ENCODE data around the gene LOC128125822.

The LOC128125822 gene

DNA sequence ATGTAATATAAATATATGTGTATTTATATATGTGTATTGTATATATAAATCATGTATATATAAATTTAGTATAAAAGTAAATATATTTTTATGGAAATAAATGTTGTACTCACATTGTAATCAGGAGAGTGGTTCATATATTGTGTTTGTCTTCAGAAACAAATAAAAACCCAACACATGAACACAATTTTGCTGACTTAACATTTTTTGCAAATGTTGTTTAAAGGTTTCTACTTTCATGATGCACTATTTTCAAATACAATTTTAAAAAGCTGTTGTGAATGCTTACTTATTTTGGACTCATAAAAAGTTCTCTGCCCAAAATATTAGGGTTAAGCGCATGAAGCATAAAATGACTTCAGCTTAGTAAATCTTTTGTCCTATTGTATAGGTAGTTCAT, 39.3 kb downstream of the LOC128125822 start:
- no peak overlapping the region for H3K27ac ChIP-seq (ENCODE audit: low read length)
- no peaks in the 10 kb centered on the region for H3K27me3 ChIP-seq (ENCODE audit: insufficient read depth, low read depth, low read length)
- no peaks in the 10 kb centered on the region for H3K36me3 ChIP-seq (ENCODE audit: insufficient read depth, low read length)
- no peak overlapping the region for H3K4me3 ChIP-seq (ENCODE audit: low read length)
- H3F3A ChIP-seq (ENCODE audit: insufficient read depth, low read length, poor library complexity, severe bottlenecking), result no peaks in the 10 kb centered on the region
- no peaks in the 10 kb centered on the region for H3K9me2 ChIP-seq (ENCODE audit: insufficient read depth, low read length)
- H3K9me3 ChIP-seq (ENCODE audit: low read length), result no peaks in the 10 kb centered on the region
- no peak overlapping the region for H2AFZ ChIP-seq (ENCODE audit: low read depth, low read length)
- no peaks in the 10 kb centered on the region for H4K20me1 ChIP-seq (ENCODE audit: insufficient read depth)
- TF ChIP-seq, protein P1, sequence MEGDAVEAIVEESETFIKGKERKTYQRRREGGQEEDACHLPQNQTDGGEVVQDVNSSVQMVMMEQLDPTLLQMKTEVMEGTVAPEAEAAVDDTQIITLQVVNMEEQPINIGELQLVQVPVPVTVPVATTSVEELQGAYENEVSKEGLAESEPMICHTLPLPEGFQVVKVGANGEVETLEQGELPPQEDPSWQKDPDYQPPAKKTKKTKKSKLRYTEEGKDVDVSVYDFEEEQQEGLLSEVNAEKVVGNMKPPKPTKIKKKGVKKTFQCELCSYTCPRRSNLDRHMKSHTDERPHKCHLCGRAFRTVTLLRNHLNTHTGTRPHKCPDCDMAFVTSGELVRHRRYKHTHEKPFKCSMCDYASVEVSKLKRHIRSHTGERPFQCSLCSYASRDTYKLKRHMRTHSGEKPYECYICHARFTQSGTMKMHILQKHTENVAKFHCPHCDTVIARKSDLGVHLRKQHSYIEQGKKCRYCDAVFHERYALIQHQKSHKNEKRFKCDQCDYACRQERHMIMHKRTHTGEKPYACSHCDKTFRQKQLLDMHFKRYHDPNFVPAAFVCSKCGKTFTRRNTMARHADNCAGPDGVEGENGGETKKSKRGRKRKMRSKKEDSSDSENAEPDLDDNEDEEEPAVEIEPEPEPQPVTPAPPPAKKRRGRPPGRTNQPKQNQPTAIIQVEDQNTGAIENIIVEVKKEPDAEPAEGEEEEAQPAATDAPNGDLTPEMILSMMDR (IDR thresholded peaks at IDR 0.05; ENCODE audit: poor library complexity, severe bottlenecking), result no peak
- no peak for TF ChIP-seq MXI1 (conservative IDR thresholded peaks at IDR 0.05; ENCODE audit: poor library complexity, severe bottlenecking)
- no peak for TF ChIP-seq POLR2AphosphoS5 (IDR thresholded peaks at IDR 0.05)
- no peak for TF ChIP-seq EP300 (conservative IDR thresholded peaks at IDR 0.05; ENCODE audit: poor library complexity, severe bottlenecking)
- no peak for TF ChIP-seq SMC3 (conservative IDR thresholded peaks at IDR 0.05; ENCODE audit: poor library complexity)
- TF ChIP-seq EZH2 (IDR thresholded peaks at IDR 0.05; ENCODE audit: borderline replicate concordance, insufficient read depth, low read length, poor library complexity, severe bottlenecking), result no peak
- TF ChIP-seq TAF1 (IDR thresholded peaks at IDR 0.05; ENCODE audit: low read depth), result no peak
- no peak for TF ChIP-seq RAD21 (conservative IDR thresholded peaks at IDR 0.05)
- TF ChIP-seq, protein P2, sequence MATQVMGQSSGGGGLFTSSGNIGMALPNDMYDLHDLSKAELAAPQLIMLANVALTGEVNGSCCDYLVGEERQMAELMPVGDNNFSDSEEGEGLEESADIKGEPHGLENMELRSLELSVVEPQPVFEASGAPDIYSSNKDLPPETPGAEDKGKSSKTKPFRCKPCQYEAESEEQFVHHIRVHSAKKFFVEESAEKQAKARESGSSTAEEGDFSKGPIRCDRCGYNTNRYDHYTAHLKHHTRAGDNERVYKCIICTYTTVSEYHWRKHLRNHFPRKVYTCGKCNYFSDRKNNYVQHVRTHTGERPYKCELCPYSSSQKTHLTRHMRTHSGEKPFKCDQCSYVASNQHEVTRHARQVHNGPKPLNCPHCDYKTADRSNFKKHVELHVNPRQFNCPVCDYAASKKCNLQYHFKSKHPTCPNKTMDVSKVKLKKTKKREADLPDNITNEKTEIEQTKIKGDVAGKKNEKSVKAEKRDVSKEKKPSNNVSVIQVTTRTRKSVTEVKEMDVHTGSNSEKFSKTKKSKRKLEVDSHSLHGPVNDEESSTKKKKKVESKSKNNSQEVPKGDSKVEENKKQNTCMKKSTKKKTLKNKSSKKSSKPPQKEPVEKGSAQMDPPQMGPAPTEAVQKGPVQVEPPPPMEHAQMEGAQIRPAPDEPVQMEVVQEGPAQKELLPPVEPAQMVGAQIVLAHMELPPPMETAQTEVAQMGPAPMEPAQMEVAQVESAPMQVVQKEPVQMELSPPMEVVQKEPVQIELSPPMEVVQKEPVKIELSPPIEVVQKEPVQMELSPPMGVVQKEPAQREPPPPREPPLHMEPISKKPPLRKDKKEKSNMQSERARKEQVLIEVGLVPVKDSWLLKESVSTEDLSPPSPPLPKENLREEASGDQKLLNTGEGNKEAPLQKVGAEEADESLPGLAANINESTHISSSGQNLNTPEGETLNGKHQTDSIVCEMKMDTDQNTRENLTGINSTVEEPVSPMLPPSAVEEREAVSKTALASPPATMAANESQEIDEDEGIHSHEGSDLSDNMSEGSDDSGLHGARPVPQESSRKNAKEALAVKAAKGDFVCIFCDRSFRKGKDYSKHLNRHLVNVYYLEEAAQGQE (IDR thresholded peaks at IDR 0.05; ENCODE audit: borderline replicate concordance), result no peak
- no peak overlapping the region for H3K9ac ChIP-seq (ENCODE audit: low read length)
- H3K79me2 ChIP-seq (replicated peaks; ENCODE audit: insufficient read depth, low read length), result no peaks in the 10 kb centered on the region
- no peak overlapping the region for H3K4me2 ChIP-seq (ENCODE audit: low read length)

- no peak overlapping the region for H2AFZ ChIP-seq (ENCODE audit: low read depth, low read length)
- H3K9me3 ChIP-seq (ENCODE audit: low read length), result no peaks in the 10 kb centered on the region
- H3K79me2 ChIP-seq (replicated peaks; ENCODE audit: insufficient read depth, low read length), result no peaks in the 10 kb centered on the region
- H3K27me3 ChIP-seq (ENCODE audit: insufficient read depth, low read depth, low read length), result no peaks in the 10 kb centered on the region
- H3K9me2 ChIP-seq (ENCODE audit: insufficient read depth, low read length), result no peaks in the 10 kb centered on the region
- H3K4me3 ChIP-seq (ENCODE audit: low read length), result no peak overlapping the region
- TF ChIP-seq MXI1 (conservative IDR thresholded peaks at IDR 0.05; ENCODE audit: poor library complexity, severe bottlenecking) (no peak), RAD21 (conservative IDR thresholded peaks at IDR 0.05) (no peak), POLR2AphosphoS5 (IDR thresholded peaks at IDR 0.05) (no peak), TAF1 (IDR thresholded peaks at IDR 0.05; ENCODE audit: low read depth) (no peak), SMC3 (conservative IDR thresholded peaks at IDR 0.05; ENCODE audit: poor library complexity) (no peak), EP300 (conservative IDR thresholded peaks at IDR 0.05; ENCODE audit: poor library complexity, severe bottlenecking) (no peak), EZH2 (IDR thresholded peaks at IDR 0.05; ENCODE audit: borderline replicate concordance, insufficient read depth, low read length, poor library complexity, severe bottlenecking) (no peak)
- TF ChIP-seq, protein P1 (IDR thresholded peaks at IDR 0.05; ENCODE audit: poor library complexity, severe bottlenecking), result no peak
- TF ChIP-seq, protein P2 (IDR thresholded peaks at IDR 0.05; ENCODE audit: borderline replicate concordance), result no peak
- H3K27ac ChIP-seq (ENCODE audit: low read length), result no peak overlapping the region
- H4K20me1 ChIP-seq (ENCODE audit: insufficient read depth), result no peaks in the 10 kb centered on the region
- H3K36me3 ChIP-seq (ENCODE audit: insufficient read depth, low read length), result no peaks in the 10 kb centered on the region
- H3F3A ChIP-seq (ENCODE audit: insufficient read depth, low read length, poor library complexity, severe bottlenecking), result no peaks in the 10 kb centered on the region
- H3K4me2 ChIP-seq (ENCODE audit: low read length), result no peak overlapping the region
- H3K9ac ChIP-seq (ENCODE audit: low read length), result no peak overlapping the region
These were observed 43.3 kb downstream of the LOC128125822 start for GRCh38 chr6:63615590-63615989.

All from neural cell (in vitro differentiated cells).